HCT116 (cell line): Measurements from ENCODE around the gene KRTAP4-3. TPM values are rescaled to one million over a fixed set of nuclear protein-coding genes. Genes with fewer than 3 reads are reported as not detected.
"Not testable (repeated sequence)": the region's sequence is repeated elsewhere in the genome, so short reads cannot be mapped to it uniquely, and the experiment has no call there.

ENCODE experiments used
- ATAC-seq: fragments of 200-7000 bp; cut with Tn5 transposase; 2 replicates; pipeline ENCODE4 v1.9.1; 2020; ENCODE audit warnings: mild to moderate bottlenecking, moderate library complexity
- BruUV-seq: library from RNA; stranded (reverse); fragments of 400-500 nt; replicated peaks from 2 replicates; lab custom pipeline; 2021; lab: Mats Ljungman, UMichigan
- CTCF ChIA-PET: fragments of 300-600 bp; sonication (Branson Sonifier 250); formaldehyde crosslinking; loops from one replicate; lab custom pipeline; 2021; ENCODE audit warnings: antibody characterized with exemption; lab: Charles Lee
- POLR2A ChIA-PET: fragments of 300-600, 350-600 bp; sonication (Branson Sonifier 250); formaldehyde crosslinking; loops from one replicate; lab custom pipeline; 2021; ENCODE audit warnings: antibody characterized with exemption; lab: Charles Lee
- RAD21 ChIA-PET, 2 experiments: fragments of 300-600 bp; sonication (Branson Sonifier 250); formaldehyde crosslinking; loops; one replicate each; lab custom pipeline; 2023; ENCODE audit warnings: low total read pairs in 2 of 2; ENCODE audit not compliant: uncharacterized antibody in 2 of 2, unreplicated experiment in 2 of 2, low non-redundant PET in 1 of 2; lab: Charles Lee
- DNase-seq: peaks from one replicate; pipeline ENCODE4 v3.0.0-alpha.2; 2010; ENCODE audit warnings: low read depth, low spot score
- H2AFZ ChIP-seq: fragments of 200-600 bp; shearing (Covaris generic), sonication (generic); 2 replicates; pipeline ENCODE4 v1.6.1; 2017; ENCODE audit warnings: low read depth, mixed run types, mixed read lengths, antibody characterized with exemption, low read length; ENCODE audit not compliant: poor library complexity, severe bottlenecking
- H3K27ac ChIP-seq: 2 replicates; pipeline ENCODE4 v1.5.1; 2012; ENCODE audit warnings: low read depth, low read length
- H3K27me3 ChIP-seq: fragments of 200-600 bp; sonication (generic); 2 replicates; pipeline ENCODE4 v1.6.1; 2016; ENCODE audit warnings: mixed run types, low read length, mixed read lengths; ENCODE audit not compliant: insufficient read depth
- H3K36me3 ChIP-seq, 2 experiments: fragments of 200-500 bp in 1 of 2; fragments of 200-600 bp in 1 of 2; sonication (Bioruptor generic) in 1 of 2; sonication (generic) in 1 of 2; 2 replicates each; pipeline versions ENCODE4 v1.5.1 to v1.6.1; 2014 to 2016; ENCODE audit warnings: low read length in 2 of 2, inconsistent platforms in 1 of 2, mixed read lengths in 1 of 2, mixed run types in 1 of 2; ENCODE audit not compliant: insufficient read depth in 2 of 2, control insufficient read depth in 1 of 2
- H3K4me1 ChIP-seq, 2 experiments: fragments of 200-600 bp in 1 of 2; sonication (generic) in 1 of 2; 2 replicates each; pipeline versions ENCODE4 v1.5.1 to v1.6.1; 2012 to 2017; ENCODE audit warnings: low read length in 2 of 2, inconsistent platforms in 1 of 2, mild to moderate bottlenecking in 1 of 2, mixed read lengths in 1 of 2, mixed run types in 1 of 2, moderate library complexity in 1 of 2; ENCODE audit not compliant: insufficient read depth in 2 of 2, control insufficient read depth in 1 of 2
- H3K4me2 ChIP-seq: fragments of 200-600 bp; sonication (generic); 2 replicates; pipeline ENCODE4 v1.6.1; 2017; ENCODE audit warnings: mixed run types, low read length, mixed read lengths
- H3K4me3 ChIP-seq, 2 experiments: fragments of 200-600 bp in 1 of 2; sonication (generic) in 1 of 2; replicated peaks in 1 of 2; 2 replicates each; pipeline ENCODE4 v1.5.1; 2011 to 2016; ENCODE audit warnings: low read length in 2 of 2, control low read depth in 1 of 2, low read depth in 1 of 2, mild to moderate bottlenecking in 1 of 2, mixed read lengths in 1 of 2, mixed run types in 1 of 2
- H3K79me2 ChIP-seq: fragments of 200-600 bp; sonication (generic); 2 replicates; pipeline ENCODE4 v1.6.1; 2017; ENCODE audit warnings: mild to moderate bottlenecking, mixed run types, low read length, moderate library complexity, mixed read lengths; ENCODE audit not compliant: insufficient read depth
- H3K9ac ChIP-seq: fragments of 200-600 bp; sonication (generic); 2 replicates; pipeline ENCODE4 v1.6.1; 2016; ENCODE audit warnings: low read length, mixed read lengths
- H3K9me2 ChIP-seq: fragments of 200-600 bp; sonication (generic), shearing (Covaris generic); 2 replicates; pipeline ENCODE4 v1.6.1; 2017; ENCODE audit warnings: mixed run types, mild to moderate bottlenecking, moderate library complexity; ENCODE audit not compliant: insufficient read depth
- H3K9me3 ChIP-seq, 2 experiments: fragments of 200-500 bp in 1 of 2; fragments of 200-600 bp in 1 of 2; sonication (Bioruptor generic) in 1 of 2; sonication (generic) in 1 of 2; 2 replicates each; pipeline ENCODE4 v1.6.1; 2014 to 2017; ENCODE audit warnings: low read length in 2 of 2, mixed read lengths in 2 of 2, inconsistent platforms in 1 of 2, low read depth in 1 of 2, mild to moderate bottlenecking in 1 of 2, mixed run types in 1 of 2, moderate library complexity in 1 of 2; ENCODE audit not compliant: control insufficient read depth in 1 of 2, insufficient read depth in 1 of 2
- H4K20me1 ChIP-seq: fragments of 200-600 bp; sonication (generic), shearing (Covaris generic); 2 replicates; pipeline ENCODE4 v1.6.1; 2017; ENCODE audit warnings: mixed run types, mild to moderate bottlenecking, moderate library complexity; ENCODE audit not compliant: insufficient read depth
- intact Hi-C: fragments of 100-400 bp; cut with micrococcal nuclease; formaldehyde crosslinking; loops from 2 replicates; pipeline ENCODE4 v1.10.0; 2022
- total RNA-seq: library from RNA; stranded (reverse); gene quantifications from one replicate; pipeline ENCODE4 v1.2.1, GENCODE V29; 2021; ENCODE audit not compliant: unreplicated experiment

The KRTAP4-3 gene
- total RNA-seq, 1 experiment from 2014 or later = not detected

DNA sequence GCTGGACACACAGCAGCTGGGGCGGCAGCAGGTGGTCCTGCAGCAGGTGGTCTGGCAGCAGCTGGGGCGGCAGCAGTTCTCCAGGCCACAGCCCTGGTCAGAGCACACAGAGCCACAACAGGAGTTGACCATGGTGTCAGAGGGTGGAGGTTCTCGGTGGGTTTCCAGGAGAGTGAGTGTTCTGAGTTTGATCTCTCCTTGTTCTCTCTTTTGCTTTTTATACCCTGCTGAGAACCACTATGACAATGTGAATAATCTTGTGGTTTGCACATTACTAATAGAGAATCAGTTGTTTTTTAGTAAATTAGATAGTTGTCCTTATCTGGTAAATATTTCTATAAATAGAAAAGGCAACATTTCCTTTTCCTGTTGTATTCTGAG is 44.0 kb downstream of the KRTAP4-3 start, which contains the start of gene KRTAP4-12:
Gene KRTAP4-12 (minus strand): TSS at position 192 of the 381 bp plus-strand sequence. CDS start 60 bp downstream, at position 132.
- RAD21 ChIA-PET, DNase-seq, H3K9ac ChIP-seq, intact Hi-C loops, CTCF ChIA-PET, H2AFZ ChIP-seq, H3K9me2 ChIP-seq, H4K20me1 ChIP-seq, H3K27me3 ChIP-seq, ATAC-seq, BruUV-seq, H3K36me3 ChIP-seq, POLR2A ChIA-PET, H3K79me2 ChIP-seq, H3K4me3 ChIP-seq: not testable (repeated sequence)
- H3K4me1 ChIP-seq = peaks cover 0 to 27% of the 10 kb centered on the region in 2 experiments; a peak in 2 of 4 replicates
- peak within 1 kb of the TSS; percentile 46 for H3K4me2 ChIP-seq
- H3K27ac ChIP-seq = peak within 1 kb of the TSS; percentile 2
- H3K9me3 ChIP-seq = peaks cover 0 to 14% of the 10 kb centered on the region in 2 experiments; a peak in 1 of 4 replicates

DNA sequence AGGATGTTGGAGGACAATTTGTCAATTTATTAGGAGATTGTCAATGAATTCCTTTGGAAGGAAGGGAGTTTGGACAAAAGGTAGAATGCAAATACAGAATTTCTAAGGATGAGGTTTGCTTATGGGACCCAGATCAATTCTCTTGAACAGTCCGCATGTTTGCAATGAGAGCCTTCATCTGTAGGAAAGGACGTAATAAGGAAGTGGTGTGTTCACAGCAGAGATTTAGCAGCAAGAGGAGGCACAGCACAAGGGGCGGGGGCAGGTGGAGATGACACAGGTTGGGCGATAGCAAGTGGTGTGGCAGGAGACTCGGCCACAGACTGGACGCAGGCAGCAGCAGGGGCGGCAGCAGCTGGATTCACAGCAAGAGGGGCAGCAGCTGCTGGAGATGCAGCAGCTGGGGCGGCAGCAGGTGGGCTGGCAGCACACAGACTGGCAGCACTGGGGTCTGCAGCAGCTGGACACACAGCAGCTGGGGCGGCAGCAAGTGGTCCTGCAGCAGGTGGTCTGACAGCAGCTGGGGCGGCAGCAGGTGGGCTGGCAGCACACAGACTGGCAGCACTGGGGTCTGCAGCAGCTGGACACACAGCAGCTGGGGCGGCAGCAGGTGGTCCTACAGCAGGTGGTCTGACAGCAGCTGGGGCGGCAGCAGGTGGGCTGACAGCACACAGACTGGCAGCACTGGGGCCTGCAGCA is 44.6 kb downstream of the KRTAP4-3 start:
- H3K4me3 ChIP-seq, ATAC-seq, H3K36me3 ChIP-seq, BruUV-seq, H3K79me2 ChIP-seq, DNase-seq, intact Hi-C loops, H3K9ac ChIP-seq, H3K9me2 ChIP-seq, H2AFZ ChIP-seq, H4K20me1 ChIP-seq, POLR2A ChIA-PET, CTCF ChIA-PET, H3K27me3 ChIP-seq, RAD21 ChIA-PET: not testable (repeated sequence)
- Histone ChIP-seq H3K9me3 (peaks cover 0 to 14% of the 10 kb centered on the region in 2 experiments; a peak in 1 of 4 replicates), H3K27ac (peak overlapping the region; percentile 2), H3K4me1 (peaks cover 0 to 30% of the 10 kb centered on the region in 2 experiments; a peak in 2 of 4 replicates), H3K4me2 (peak overlapping the region; percentile 46)
